ENCODE results near the gene DNTT. TPM values are rescaled to one million over a fixed set of nuclear protein-coding genes. Genes with fewer than 3 reads are reported as not detected.

DNTT gene
- total and polyA plus RNA-seq, 9 of the 15 experiments (the other 6 are each of a cell fraction or from before 2014, with no cell fraction given) = not detected

DNA sequence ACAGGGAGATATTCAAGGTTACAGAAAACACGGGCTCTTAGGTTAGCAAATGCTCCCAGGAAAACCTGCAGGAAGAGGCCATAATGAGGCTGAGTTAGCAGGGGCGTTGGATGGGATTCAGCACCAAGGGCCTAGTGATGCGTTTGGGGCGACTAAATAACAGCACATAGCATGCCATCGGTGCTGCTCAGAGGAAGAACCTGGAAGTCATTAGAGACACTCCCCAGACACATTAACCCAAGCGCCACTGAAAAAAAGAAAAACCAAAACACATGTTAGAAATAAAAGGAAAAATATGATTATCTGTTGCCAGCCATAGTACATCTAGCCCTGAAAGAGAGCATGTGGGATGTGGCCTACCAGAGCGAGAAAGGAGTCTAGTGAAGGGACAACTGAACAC, 83.4 kb downstream of the DNTT start (continued):
- TF ChIP-seq NCOA2 (IDR thresholded peaks at IDR 0.05; ENCODE audit: partially characterized antibody in 2 of 2) (no peak), ARHGAP35 (IDR thresholded peaks at IDR 0.05; ENCODE audit: partially characterized antibody) (no peak), ZNF274 (IDR thresholded peaks at IDR 0.05; ENCODE audit: borderline replicate concordance, low read depth, low read length) (no peak), HIVEP1 (CRISPR knock-in tag; IDR thresholded peaks at IDR 0.05) (no peak), STAT5B (CRISPR knock-in tag; IDR thresholded peaks at IDR 0.05) (no peak), FOS (IDR thresholded peaks at IDR 0.05; ENCODE audit: extremely low read depth, insufficient read length) (no peak), ZNF586 (CRISPR knock-in tag; conservative IDR thresholded peaks at IDR 0.05) (no peak), CHD4 (IDR thresholded peaks at IDR 0.05; ENCODE audit: insufficient read depth, insufficient replicate concordance, low read depth, low read length, poor library complexity, severe bottlenecking) (no peak), TGIF2 (CRISPR knock-in tag; IDR thresholded peaks at IDR 0.05) (no peak), ETV5 (CRISPR knock-in tag; IDR thresholded peaks at IDR 0.05; ENCODE audit: low read depth) (no peak)
- TF ChIP-seq, protein P1, sequence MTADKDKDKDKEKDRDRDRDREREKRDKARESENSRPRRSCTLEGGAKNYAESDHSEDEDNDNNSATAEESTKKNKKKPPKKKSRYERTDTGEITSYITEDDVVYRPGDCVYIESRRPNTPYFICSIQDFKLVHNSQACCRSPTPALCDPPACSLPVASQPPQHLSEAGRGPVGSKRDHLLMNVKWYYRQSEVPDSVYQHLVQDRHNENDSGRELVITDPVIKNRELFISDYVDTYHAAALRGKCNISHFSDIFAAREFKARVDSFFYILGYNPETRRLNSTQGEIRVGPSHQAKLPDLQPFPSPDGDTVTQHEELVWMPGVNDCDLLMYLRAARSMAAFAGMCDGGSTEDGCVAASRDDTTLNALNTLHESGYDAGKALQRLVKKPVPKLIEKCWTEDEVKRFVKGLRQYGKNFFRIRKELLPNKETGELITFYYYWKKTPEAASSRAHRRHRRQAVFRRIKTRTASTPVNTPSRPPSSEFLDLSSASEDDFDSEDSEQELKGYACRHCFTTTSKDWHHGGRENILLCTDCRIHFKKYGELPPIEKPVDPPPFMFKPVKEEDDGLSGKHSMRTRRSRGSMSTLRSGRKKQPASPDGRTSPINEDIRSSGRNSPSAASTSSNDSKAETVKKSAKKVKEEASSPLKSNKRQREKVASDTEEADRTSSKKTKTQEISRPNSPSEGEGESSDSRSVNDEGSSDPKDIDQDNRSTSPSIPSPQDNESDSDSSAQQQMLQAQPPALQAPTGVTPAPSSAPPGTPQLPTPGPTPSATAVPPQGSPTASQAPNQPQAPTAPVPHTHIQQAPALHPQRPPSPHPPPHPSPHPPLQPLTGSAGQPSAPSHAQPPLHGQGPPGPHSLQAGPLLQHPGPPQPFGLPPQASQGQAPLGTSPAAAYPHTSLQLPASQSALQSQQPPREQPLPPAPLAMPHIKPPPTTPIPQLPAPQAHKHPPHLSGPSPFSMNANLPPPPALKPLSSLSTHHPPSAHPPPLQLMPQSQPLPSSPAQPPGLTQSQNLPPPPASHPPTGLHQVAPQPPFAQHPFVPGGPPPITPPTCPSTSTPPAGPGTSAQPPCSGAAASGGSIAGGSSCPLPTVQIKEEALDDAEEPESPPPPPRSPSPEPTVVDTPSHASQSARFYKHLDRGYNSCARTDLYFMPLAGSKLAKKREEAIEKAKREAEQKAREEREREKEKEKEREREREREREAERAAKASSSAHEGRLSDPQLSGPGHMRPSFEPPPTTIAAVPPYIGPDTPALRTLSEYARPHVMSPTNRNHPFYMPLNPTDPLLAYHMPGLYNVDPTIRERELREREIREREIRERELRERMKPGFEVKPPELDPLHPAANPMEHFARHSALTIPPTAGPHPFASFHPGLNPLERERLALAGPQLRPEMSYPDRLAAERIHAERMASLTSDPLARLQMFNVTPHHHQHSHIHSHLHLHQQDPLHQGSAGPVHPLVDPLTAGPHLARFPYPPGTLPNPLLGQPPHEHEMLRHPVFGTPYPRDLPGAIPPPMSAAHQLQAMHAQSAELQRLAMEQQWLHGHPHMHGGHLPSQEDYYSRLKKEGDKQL (CRISPR knock-in tag; IDR thresholded peaks at IDR 0.05; ENCODE audit: borderline replicate concordance) = no peak

Other genes starting within 250 kb of the DNTT start
- gene ZNF518A, start 174.1 kb upstream of the DNTT start, total RNA-seq (2014; rRNA removed) = 15.3 and 16.1 TPM in 2 replicates
- 30.0 and 32.8 TPM in 2 replicates for gene ZNF518A, start 174.1 kb upstream of the DNTT start, total RNA-seq (2014; rRNA removed; fragmentation: Illumina TruSeq; extraction: Trizol)
- 25.9 and 28.9 TPM in 2 replicates for gene ZNF518A, start 174.1 kb upstream of the DNTT start, total RNA-seq (2015; rRNA removed; fragmentation: Illumina TruSeq; extraction: Trizol)
- 20.7 and 25.8 TPM in 2 replicates for gene ZNF518A, start 174.1 kb upstream of the DNTT start, total RNA-seq (2021)
- gene ZNF518A, start 174.1 kb upstream of the DNTT start, polyA plus RNA-seq (2011; rRNA removed) = 17.5 and 20.8 TPM in 2 replicates
- 15.7 and 17.4 TPM in 2 replicates for gene ZNF518A, start 174.1 kb upstream of the DNTT start, polyA plus RNA-seq (2014; fragmentation: Illumina TruSeq; extraction: Trizol)
- 10 to 100 TPM in 1 of 2 experiments, 1 to 10 TPM in 1; 6.3 to 11.4 TPM for gene ZNF518A, start 174.1 kb upstream of the DNTT start, polyA plus RNA-seq (2014; fragmentation: Nextera tagmentation; extraction: Ambion mirVana)
- 10.9 and 11.9 TPM in 2 replicates for gene ZNF518A, start 174.1 kb upstream of the DNTT start, polyA plus RNA-seq (2014; rRNA removed)
- not detected in 2 replicates for gene BLNK, start 32.9 kb upstream of the DNTT start, total RNA-seq (2014; rRNA removed)
- not detected in 2 replicates for gene BLNK, start 32.9 kb upstream of the DNTT start, total RNA-seq (2014; rRNA removed; fragmentation: Illumina TruSeq; extraction: Trizol)
- gene BLNK, start 32.9 kb upstream of the DNTT start, total RNA-seq (2015; rRNA removed; fragmentation: Illumina TruSeq; extraction: Trizol) = not detected in 2 replicates
- gene BLNK, start 32.9 kb upstream of the DNTT start, total RNA-seq (2021) = 0.20 TPM in 1 of 2 replicates, not detected in the other
- gene BLNK, start 32.9 kb upstream of the DNTT start, polyA plus RNA-seq (2011; rRNA removed) = not detected in 2 replicates
- gene BLNK, start 32.9 kb upstream of the DNTT start, polyA plus RNA-seq (2014; fragmentation: Illumina TruSeq; extraction: Trizol) = not detected in 2 replicates
- gene BLNK, start 32.9 kb upstream of the DNTT start, polyA plus RNA-seq (2014; fragmentation: Nextera tagmentation; extraction: Ambion mirVana) = not detected
- gene BLNK, start 32.9 kb upstream of the DNTT start, polyA plus RNA-seq (2014; rRNA removed) = not detected in 2 replicates
- gene OPALIN, start 54.6 kb downstream of the DNTT start, total RNA-seq (2014; rRNA removed) = not detected in 2 replicates
- gene OPALIN, start 54.6 kb downstream of the DNTT start, total RNA-seq (2014; rRNA removed; fragmentation: Illumina TruSeq; extraction: Trizol) = not detected in 2 replicates
- gene OPALIN, start 54.6 kb downstream of the DNTT start, total RNA-seq (2015; rRNA removed; fragmentation: Illumina TruSeq; extraction: Trizol) = not detected in 2 replicates
- not detected in 2 replicates for gene OPALIN, start 54.6 kb downstream of the DNTT start, total RNA-seq (2021)
- not detected in 2 replicates for gene OPALIN, start 54.6 kb downstream of the DNTT start, polyA plus RNA-seq (2011; rRNA removed)
- not detected in 2 replicates for gene OPALIN, start 54.6 kb downstream of the DNTT start, polyA plus RNA-seq (2014; fragmentation: Illumina TruSeq; extraction: Trizol)
- gene OPALIN, start 54.6 kb downstream of the DNTT start, polyA plus RNA-seq (2014; fragmentation: Nextera tagmentation; extraction: Ambion mirVana) = not detected
- gene OPALIN, start 54.6 kb downstream of the DNTT start, polyA plus RNA-seq (2014; rRNA removed) = not detected in 2 replicates
- gene TLL2, start 209.5 kb downstream of the DNTT start, total RNA-seq (2014; rRNA removed) = not detected in 2 replicates
- gene TLL2, start 209.5 kb downstream of the DNTT start, total RNA-seq (2014; rRNA removed; fragmentation: Illumina TruSeq; extraction: Trizol) = not detected in 2 replicates
- gene TLL2, start 209.5 kb downstream of the DNTT start, total RNA-seq (2015; rRNA removed; fragmentation: Illumina TruSeq; extraction: Trizol) = not detected in 2 replicates
- gene TLL2, start 209.5 kb downstream of the DNTT start, total RNA-seq (2021) = 0.09 TPM in 1 of 2 replicates, not detected in the other
- gene TLL2, start 209.5 kb downstream of the DNTT start, polyA plus RNA-seq (2011; rRNA removed) = not detected in 2 replicates
- not detected in 2 replicates for gene TLL2, start 209.5 kb downstream of the DNTT start, polyA plus RNA-seq (2014; fragmentation: Illumina TruSeq; extraction: Trizol)
- gene TLL2, start 209.5 kb downstream of the DNTT start, polyA plus RNA-seq (2014; fragmentation: Nextera tagmentation; extraction: Ambion mirVana) = not detected
- not detected in 2 replicates for gene TLL2, start 209.5 kb downstream of the DNTT start, polyA plus RNA-seq (2014; rRNA removed)

Measured in K562 (cell line).